NCI-H1092 treated with DMSO at 0.1 percent for 48 hours (cell line): ENCODE results near the gene CDCP1.

ENCODE experiments used
- DNase-seq: peaks from one replicate; lab custom pipeline; 2025; lab: John Stamatoyannopoulos, UW

CDCP1 gene, protein sequence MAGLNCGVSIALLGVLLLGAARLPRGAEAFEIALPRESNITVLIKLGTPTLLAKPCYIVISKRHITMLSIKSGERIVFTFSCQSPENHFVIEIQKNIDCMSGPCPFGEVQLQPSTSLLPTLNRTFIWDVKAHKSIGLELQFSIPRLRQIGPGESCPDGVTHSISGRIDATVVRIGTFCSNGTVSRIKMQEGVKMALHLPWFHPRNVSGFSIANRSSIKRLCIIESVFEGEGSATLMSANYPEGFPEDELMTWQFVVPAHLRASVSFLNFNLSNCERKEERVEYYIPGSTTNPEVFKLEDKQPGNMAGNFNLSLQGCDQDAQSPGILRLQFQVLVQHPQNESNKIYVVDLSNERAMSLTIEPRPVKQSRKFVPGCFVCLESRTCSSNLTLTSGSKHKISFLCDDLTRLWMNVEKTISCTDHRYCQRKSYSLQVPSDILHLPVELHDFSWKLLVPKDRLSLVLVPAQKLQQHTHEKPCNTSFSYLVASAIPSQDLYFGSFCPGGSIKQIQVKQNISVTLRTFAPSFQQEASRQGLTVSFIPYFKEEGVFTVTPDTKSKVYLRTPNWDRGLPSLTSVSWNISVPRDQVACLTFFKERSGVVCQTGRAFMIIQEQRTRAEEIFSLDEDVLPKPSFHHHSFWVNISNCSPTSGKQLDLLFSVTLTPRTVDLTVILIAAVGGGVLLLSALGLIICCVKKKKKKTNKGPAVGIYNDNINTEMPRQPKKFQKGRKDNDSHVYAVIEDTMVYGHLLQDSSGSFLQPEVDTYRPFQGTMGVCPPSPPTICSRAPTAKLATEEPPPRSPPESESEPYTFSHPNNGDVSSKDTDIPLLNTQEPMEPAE

DNA sequence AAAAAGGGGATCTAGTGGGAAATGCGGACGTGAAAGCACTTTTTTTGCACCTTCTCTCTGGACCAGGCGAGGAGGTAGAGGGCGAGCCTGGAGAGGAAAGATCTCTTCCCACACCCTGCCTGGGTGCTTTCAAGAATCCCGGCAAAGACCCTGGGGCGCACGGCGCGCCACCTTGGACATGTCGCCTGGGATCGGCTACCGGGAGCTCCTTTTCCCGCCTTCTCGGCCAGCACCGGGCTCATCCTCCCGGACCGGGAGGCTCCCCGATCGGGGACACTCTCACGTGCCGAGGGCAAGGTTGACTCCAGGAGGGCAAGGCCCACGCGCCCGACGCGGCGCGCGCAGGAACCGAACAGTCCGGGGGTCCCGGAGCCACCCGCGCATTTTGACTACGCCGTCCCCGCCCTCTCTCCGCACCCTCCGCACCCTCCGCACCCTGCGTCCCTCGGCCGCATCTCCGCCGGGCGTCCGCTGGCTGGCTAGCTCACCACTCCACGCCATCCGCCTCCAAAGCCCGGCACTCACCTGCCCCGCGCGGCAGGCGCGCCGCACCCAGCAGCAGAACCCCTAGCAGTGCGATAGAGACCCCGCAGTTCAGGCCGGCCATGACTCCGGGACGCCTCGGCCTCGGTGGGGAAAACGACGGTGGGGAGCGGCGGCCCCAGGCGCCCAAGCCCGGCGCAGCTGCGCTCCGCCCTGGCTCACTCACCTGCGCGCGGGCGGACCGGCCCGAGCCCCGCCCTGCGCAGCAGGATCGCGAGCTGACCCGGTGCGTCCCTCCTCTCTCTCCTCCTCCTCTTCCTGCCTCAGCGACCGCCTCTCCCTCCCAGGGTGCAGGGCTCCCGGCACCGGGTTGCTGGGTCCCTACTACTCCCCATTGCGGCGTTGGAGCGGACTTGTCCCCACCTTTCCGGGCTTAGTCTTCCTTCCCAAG lies at the start of gene CDCP1:
Gene CDCP1 (minus strand): TSS at position 698 of the 934 bp plus-strand sequence. CDS start 91 bp downstream, at position 607.
- DNase-seq: no peak

DNA sequence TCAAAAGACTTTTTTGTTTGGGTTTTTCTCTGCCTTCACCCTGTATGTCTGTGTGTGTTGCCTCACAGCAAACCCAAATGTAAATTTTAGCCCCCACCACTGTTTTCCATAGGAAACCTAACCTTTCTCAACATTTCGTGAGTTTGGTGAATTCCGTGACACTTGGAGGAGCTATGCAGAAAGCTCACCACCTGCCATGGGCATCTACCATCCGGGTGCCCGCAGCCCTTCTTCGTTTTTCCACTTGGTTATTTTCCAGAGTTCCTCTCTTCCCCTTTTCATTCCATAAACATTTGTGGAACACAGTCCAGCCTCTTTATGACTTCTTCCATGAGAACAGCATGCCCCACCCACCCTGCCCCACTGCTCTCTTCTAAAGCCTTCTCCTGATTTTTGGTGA lies 48.6 kb upstream of the CDCP1 start:
- no peak for DNase-seq

DNA sequence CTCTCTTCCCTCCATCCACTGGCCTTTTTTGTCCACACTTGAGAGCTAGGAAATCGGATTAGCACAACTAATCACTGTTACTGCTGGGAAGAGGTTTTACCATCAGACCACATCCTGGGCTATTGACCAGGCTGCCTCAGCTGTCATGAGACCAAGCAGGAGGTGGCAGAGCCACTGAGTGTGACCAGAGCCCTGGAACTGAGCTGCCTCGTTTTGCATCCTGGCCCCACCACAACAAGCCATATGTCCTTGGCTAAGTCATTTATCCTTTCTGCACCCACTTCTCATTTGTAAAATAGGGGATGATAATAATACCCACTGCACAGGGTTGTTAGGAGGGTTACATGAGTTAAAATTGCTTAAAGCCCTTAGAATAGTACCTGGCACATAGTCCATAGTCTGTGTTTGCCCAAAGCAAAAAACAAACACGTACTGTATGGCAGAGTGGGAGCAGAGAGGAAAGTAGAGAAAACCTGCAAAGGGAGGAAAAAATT lies 45.8 kb upstream of the CDCP1 start:
- DNase-seq: no peak

DNA sequence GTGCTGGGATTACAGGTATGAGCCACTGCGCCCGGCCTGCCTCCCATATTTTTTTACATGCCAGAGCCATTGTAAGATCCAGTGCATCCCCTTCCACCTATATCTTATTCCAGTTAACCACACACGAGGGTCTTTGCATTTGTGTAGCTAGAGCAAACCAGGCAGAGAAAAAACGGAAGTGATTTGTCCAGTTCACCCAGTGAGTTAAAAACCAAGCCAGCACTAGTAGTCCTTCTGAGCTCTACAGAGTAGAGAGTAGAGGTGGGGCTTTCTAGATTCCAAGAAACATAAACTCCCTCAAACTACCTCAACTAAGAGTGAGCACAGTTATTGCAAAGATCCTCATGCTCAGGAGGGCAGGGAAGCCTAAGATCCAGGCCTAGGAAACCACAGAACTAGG lies 45.2 kb upstream of the CDCP1 start:
- DNase-seq: no peak

DNA sequence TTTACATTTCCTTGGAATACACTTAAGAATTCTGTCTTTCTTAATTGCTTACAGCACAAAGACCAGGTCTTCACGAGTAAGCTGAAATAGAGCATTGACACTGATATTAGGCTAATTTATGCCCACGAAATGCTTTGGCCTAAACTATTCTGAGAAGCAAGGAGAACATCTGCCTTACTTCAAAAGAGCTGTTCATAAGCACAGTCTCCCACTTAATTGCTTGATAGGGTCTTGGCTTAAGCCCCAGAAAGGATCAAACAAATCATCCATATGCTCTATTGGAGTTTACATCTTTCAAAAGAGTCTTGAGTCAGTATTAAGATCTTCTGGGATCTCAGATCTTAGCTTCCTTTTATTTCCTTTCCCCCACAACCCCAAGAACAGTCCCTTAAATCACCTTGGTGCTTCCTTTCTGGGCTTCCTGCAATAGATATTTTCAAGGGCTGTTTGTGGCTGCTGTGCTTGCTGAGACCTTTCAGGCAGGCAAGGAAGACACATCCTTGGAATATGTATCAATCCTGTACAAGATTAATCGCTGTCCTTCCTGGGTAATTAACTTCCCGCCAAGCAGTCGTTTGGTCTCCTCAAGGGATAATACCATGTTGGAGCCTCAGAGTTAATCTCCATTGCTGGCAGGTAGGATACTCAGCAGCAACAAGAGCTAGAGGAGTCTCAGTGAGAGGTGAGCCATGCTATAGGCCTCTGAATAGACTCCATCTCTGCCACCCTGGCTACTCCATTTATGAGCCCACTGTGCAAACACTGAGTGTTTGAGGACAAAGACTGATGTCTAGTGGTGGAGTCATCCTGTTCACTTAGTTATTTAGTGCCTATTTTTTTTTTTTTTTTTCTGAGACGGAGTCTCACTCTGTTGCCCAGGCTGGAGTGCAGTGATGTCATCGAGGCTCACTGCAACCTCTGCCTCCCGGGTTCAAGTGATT lies 42.8 kb upstream of the CDCP1 start:
- DNase-seq: no peak

DNA sequence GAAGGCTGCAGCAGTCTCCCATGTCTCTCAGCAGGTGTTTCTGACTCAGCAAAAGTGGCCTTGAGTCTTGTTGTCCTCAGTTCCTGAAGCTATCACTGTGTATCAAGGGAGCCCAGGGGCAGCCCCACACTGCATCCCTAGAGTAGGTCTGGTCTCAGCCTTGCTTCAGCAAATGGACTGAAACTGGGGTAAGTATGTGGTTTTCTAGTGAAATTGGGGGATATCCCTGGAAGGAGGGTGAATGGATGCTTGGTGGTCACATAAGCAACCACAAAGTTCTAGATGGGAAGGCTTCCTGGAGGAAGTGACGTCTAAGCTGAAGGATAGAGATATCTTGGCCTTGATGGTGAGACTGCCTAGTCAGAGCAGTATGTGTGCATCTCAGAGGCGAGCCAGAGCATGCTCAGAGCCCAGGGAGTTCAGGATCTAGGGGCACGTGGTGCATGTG lies 41.5 kb upstream of the CDCP1 start:
- DNase-seq: no peak

DNA sequence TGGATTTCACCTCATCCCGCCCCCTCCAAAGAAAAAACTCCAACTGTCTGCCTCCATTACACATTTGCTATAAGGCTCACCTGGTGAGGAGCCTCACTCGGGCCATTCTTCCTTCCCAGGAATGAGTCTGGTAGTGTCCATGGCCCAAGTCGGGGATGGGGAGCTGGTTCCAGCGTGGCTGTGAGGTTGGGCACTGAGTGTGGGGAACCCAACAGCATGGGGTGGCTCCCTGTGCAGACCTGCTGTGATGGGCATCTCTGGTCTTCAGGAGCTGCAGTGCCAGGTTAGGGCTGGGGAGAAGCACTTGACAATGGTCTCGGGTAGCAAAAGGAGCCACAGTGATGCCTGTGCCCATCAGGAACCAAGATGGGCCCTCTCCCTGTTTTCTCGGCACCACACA lies 40.7 kb upstream of the CDCP1 start:
- DNase-seq: no peak

DNA sequence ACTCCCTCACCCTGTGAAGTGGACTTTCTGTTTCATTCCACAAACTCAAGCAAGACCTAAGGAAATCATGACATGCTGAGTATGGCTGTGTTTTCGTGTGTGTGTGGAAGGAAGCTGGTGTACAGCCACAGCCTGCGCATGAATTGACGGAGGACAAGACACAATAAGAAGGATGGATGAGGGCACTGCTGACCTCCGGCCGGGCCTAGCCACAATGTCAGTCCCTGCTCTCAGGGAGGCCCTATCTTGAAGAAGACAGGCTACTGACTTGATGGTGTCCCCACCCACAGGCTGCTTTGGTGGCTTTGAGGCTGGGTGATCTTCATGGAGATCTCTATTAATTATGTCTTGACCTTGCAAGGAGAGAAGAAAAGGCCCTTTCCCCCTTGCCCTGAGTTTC lies 39.3 kb upstream of the CDCP1 start:
- no peak for DNase-seq

DNA sequence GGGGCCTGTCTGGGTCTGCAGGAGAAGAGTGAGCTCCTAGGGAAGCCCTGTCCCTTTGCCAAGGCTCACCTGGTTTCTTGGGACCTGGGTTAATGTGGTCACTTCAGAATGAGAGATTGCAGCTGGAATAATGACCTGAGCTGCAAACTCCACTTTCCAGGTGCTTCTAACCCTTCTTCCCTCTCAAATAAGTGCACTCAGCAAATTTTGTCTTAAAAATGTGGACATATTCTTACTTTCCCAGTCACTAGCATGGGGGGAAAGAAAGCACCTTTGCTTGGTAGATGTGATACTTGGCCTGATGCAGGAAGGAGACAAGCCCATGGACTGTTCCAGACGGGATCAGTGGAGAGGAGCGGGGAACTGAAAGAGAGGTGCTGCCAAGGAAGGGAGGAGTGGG lies 38.9 kb upstream of the CDCP1 start:
- DNase-seq: no peak

DNA sequence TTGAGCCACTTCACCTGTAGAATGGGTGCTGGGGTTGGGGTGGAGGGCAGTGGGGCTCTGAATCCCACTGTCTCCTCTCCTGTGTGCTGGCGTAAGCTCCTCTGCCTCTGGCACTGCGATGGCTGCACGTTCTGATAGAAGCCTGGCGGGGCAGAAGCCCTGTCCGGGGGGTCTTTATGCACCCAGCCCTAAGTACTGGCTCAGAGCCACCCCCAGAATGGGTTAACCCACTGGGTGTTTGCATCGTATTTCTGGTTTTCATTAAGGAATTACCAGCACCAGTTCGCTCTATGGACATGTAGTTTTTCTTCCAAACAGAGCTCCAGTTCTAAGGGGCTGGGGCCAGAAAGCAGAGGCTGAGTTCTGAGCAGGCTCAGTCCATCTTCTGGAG lies 37.7 kb upstream of the CDCP1 start:
- no peak for DNase-seq

DNA sequence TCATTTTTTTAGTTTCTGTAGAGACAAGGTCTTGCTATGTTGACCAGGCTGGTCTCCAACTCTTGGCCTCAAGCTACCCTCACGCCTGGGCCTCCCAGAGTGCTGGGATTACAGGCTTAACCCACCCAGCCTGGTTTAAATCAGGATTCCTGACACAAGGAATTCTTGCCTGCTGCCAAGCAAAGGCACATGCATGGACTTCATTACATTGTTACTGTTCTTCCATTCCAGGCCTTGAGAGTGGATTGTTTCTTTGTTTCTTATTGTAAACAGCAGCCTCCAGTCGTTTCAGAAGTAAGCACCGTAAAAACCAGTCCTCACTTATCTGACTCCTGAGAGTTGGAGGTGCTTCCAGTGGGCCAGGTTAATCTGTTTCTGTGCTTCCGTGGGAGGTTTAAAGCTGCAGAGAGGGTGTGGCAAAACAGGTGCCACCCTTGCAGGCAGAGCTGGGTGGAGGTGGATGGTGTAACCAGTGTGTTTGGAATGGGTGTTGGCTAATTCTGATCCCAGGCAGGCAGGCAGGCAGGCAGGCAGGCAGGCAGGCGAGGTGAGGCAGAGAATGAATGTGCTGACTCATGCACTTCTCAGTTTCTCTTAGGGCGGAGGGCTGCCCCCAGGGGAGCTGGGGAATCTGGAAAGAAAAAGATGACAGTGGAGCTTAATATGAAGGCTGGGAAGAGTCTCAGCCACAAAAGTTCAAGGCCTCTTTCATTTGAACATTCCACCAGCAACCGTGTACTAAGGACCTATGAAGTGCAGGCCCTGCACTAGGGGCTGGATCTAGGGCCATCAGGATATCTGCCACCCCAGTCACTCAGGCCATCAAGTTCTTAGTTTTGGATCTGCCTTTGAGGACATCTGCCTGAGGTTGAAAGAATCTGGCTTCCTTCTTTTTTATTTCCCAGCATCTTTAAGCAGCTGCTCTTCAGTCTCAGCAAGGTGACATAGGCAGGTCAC lies 37.0 kb upstream of the CDCP1 start:
- no peak for DNase-seq

DNA sequence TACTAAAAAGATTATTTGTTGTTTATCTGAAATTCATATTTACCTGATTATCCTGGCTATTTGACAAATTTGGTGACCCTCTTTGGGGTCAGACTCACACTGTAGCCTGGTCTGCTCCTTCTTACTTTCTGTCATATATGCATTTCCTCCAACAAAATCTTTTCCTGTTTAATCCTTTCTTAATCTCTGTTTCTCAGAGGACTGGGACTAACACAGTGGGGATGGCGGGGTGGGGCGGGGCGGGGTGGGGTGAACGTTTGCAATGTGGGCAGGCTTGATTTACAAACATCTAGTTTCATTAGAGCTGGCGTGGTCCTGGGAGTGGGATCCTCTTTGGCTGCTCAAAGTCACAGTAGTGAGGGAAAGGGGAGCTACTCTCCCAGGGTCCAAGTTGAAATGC lies 35.3 kb upstream of the CDCP1 start:
- DNase-seq: no peak

DNA sequence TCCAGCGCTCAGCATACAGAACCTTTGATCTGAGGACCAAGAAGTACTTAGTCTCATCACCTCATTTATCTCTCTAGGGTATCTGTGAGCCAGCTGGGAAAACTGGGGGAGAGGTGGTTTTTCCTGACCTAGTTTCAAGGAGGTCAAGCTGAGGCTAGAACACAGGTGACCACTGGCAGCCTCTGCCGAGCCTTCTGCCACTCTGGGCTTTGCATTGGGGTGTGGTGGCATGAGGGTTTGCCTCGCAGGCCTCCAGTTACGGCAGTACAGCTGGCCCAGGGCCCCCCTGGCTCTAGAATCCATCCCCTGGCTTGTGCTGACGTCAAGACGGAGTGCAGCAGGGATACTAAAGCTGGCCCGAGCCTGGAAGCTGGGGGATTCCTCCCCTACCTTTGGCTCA lies 34.7 kb upstream of the CDCP1 start:
- DNase-seq: no peak

DNA sequence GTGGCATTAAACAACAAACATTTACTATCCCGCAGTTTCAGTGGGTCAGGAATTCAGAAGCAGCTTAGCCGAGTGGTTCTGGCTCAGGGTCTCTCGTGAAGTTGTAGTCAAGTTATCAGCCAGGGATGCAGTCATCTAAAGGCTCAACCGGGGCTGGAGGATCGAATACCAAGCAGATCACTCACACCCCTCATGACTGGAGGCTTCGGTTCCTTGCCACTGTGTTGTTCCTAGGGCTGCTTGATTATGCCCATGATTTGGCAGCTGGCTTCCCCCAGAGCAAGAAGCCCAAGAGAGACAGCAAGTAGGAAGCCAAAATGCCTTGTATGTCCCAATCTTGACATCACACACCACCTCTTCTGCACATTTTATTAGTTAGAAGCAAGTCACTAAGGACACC lies 33.9 kb upstream of the CDCP1 start:
- no peak for DNase-seq

DNA sequence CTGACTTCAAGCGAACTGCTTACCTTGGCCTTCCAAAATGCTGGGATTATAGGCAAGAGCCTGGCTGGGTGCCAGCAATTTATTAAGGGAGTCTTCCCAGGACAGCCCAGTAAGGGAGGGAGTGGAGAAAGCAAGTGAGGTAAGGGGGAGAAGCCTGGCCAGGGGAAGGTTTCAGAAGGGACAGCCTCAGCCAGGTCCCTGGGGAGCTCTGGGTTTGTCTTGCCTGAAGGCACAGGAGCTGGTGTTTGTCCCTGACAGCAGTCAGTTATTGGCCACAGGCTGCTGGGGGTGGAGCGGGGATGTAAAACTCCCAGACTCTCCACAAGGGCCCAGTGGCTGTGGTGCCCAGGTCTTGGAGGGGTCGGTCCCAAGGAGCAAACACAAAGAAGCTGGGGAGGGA lies 33.0 kb upstream of the CDCP1 start:
- DNase-seq: no peak

DNA sequence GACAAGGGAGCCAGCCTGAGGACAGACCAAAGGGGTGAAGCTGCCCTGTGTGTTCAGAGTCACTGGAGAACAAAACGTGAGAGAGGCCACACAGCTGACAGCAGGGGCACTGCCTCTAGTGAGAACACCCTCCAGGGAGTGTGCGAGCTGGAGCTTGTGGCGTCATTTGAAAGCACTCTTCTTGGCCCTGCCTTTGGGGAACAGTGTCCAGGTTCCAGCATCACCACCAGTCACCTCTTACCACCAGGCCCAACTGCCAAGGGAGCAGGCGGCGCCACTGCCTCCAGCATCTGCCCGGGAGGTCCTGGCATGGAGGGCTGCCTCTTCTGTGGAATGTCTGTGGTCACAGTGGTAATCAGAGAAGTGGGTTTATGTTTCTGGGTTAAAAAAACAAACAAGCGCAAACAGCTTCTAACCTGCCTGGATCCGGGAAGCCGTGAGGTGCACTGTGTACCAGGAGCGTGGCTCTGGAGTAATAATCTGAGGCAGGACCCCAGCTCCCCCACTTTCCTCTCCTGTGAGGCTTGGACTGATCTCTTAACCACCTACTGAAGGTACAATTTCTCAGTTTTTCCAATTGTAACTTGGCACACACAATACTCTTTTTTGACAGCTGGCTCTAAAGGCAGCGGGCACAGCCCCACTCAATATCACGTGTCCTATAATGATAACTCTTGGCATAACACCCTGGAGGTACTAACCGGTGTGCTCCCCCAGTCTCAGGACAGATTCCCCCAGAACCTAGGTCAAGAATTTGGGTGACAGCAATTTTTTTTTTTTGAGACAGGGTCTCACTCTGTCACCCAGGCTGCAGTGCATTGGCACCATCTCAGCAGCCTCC lies 32.2 kb upstream of the CDCP1 start:
- no peak for DNase-seq

DNA sequence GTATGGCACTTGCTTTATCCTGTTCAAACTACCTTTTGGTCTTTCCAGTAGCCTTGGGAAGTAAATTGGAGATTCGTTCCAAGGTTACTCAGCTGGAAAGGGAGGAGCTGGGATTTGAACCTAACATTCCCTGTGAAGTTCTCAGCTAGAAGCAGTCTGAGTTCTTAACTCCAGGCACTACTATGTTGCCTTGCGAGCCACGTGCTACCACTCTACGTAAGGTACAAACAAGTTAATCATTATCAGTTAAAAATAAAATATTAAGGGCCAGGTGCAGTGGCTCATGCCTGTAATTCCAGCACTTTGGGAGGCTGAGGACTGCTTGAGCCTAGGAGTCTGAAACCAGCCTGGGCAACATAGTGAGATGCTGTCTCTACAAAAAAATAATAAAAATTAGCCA lies 30.7 kb upstream of the CDCP1 start:
- DNase-seq: no peak

DNA sequence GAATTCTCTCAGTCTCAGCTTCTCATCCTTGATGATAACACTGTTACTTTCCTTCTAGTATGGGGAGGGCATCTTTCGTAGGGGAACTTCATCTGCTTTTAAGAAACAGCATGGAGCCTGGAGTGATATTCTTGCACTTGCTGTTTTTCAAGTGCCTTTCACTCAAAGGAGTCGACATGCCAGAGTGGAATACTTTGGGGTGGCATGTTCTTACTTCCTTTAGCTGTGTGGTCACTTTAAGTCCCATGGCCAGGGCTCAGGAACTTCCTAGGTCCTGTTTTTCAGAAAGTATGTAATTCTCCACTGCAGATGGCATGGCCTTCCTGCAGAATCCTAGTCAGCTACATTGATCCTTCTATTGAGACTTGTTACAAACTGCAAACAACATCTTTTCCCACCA lies 28.1 kb upstream of the CDCP1 start:
- DNase-seq: no peak

DNA sequence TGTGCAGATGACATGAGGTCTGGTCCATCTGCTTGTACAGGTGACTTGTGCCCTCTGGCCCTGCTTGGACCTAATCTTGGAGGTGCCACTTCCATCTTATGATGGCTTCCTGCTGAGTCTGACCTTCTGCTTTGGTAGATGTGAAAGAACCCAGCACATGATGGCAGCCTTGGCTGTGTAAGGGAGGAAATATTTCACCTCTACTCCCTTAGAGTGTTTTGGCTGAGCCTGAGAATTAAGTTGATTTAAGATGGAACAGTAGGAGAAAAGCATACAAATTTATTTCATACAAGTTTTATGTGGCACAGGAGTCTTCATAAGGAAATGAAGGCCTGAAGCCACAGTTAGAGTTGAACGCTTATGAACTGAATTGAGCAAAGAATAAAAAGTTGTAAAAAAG lies 27.6 kb upstream of the CDCP1 start:
- no peak for DNase-seq
